Vagina (tissue), 2 donors: ENCODE results near the gene ILK. TPM values are rescaled to one million over a fixed set of nuclear protein-coding genes. Genes with fewer than 3 reads are reported as not detected.

Experiments
- DNase-seq, 2 donors: peaks; one replicate each; pipeline ENCODE4 v3.0.0-alpha.2; 2017; ENCODE audit errors: extremely low spot score in 2 of 2
- H3K27ac ChIP-seq: fragments of 200-600 bp; sonication (generic); one replicate; pipeline ENCODE4 v1.5.1; 2019
- H3K27me3 ChIP-seq: fragments of 200-600 bp; sonication (generic); one replicate; pipeline ENCODE4 v1.5.1; 2019
- H3K36me3 ChIP-seq, 2 donors: fragments of 200-600 bp; sonication (generic); one replicate each; pipeline ENCODE4 v1.5.1; 2017 to 2019
- H3K4me1 ChIP-seq: fragments of 200-600 bp; sonication (generic); one replicate; pipeline ENCODE4 v1.5.1; 2019
- H3K4me3 ChIP-seq, 2 donors: fragments of 200-600 bp; sonication (generic); 1 replicate in 1 of 2; 2 replicates in 1 of 2; pipeline ENCODE4 v1.5.1; 2016 to 2019
- H3K9me3 ChIP-seq: fragments of 200-600 bp; sonication (generic); one replicate; pipeline ENCODE4 v1.5.1; 2019
- POLR2A ChIP-seq, 2 donors: fragments of 450-650 bp; IDR thresholded peaks; one replicate each; pipeline ENCODE4 v1.6.1; 2017; ENCODE audit warnings: antibody characterized with exemption in 2 of 2, mild to moderate bottlenecking in 2 of 2, moderate library complexity in 2 of 2
- POLR2AphosphoS5 ChIP-seq, 2 donors: sonication (generic); formaldehyde crosslinking; IDR thresholded peaks; one replicate each; pipeline ENCODE4 v1.9.0; 2017; ENCODE audit warnings: antibody characterized with exemption in 2 of 2, mild to moderate bottlenecking in 2 of 2, low read depth in 1 of 2; ENCODE audit not compliant: insufficient read depth in 1 of 2
- intact Hi-C: fragments of 100-400 bp; cut with DNase I; formaldehyde crosslinking; loops from one replicate; pipeline ENCODE4 v1.15.1; 2023
- total RNA-seq: library from RNA; depleted of rRNA; stranded (reverse); fragments of >200 nt; gene quantifications from one replicate; pipeline ENCODE4 v1.2.3, GENCODE V29; 2016
- TF ChIP-seq, protein P1 (sequence below), 3 experiments: fragments of 450-650 bp in 2 of 3; fragments of 200-600 bp in 1 of 3; sonication (generic) in 1 of 3; IDR thresholded peaks; one replicate each; pipeline ENCODE4 v1.5.1; 2017 to 2019; ENCODE audit warnings: antibody characterized with exemption in 3 of 3, mild to moderate bottlenecking in 2 of 3, moderate library complexity in 2 of 3

ILK gene
- total RNA-seq, 1 donor from 2014 or later = 149 TPM

DNA sequence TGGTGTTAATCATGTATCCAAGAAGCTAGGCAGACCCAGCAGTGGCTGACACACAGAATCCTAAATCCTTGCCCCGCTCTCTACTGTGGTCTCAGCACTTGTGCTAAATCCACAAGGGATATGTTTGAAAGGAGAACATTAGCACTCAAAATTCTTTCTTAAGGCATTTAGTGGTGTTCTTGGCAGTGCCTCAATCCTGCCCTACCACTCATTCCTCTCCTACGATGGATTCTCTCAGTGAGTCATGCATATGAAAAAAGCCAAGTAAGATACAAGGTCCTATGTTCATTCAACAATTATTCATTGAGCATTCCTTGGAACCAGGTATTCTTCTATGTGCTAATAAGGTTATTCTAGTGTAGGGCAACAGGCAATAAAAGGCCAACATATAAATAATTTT, 31.4 kb upstream of the ILK start:
- Histone ChIP-seq H3K36me3 (no peaks in the 10 kb centered on the region), H3K9me3 (no peaks in the 10 kb centered on the region), H3K4me3 (no peak overlapping the region), H3K4me1 (peaks cover 20% of the 10 kb centered on the region), H3K27me3 (no peaks in the 10 kb centered on the region), H3K27ac (no peak overlapping the region)
- TF ChIP-seq, protein P1, sequence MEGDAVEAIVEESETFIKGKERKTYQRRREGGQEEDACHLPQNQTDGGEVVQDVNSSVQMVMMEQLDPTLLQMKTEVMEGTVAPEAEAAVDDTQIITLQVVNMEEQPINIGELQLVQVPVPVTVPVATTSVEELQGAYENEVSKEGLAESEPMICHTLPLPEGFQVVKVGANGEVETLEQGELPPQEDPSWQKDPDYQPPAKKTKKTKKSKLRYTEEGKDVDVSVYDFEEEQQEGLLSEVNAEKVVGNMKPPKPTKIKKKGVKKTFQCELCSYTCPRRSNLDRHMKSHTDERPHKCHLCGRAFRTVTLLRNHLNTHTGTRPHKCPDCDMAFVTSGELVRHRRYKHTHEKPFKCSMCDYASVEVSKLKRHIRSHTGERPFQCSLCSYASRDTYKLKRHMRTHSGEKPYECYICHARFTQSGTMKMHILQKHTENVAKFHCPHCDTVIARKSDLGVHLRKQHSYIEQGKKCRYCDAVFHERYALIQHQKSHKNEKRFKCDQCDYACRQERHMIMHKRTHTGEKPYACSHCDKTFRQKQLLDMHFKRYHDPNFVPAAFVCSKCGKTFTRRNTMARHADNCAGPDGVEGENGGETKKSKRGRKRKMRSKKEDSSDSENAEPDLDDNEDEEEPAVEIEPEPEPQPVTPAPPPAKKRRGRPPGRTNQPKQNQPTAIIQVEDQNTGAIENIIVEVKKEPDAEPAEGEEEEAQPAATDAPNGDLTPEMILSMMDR (IDR thresholded peaks at IDR 0.05) = no peak
- no peak for TF ChIP-seq POLR2AphosphoS5 (IDR thresholded peaks at IDR 0.05; ENCODE audit: insufficient read depth in 1 of 2, low read depth in 1 of 2)
- no peak for TF ChIP-seq POLR2A (IDR thresholded peaks at IDR 0.05)
- DNase-seq = no peak
- intact Hi-C loops = no loop called here

DNA sequence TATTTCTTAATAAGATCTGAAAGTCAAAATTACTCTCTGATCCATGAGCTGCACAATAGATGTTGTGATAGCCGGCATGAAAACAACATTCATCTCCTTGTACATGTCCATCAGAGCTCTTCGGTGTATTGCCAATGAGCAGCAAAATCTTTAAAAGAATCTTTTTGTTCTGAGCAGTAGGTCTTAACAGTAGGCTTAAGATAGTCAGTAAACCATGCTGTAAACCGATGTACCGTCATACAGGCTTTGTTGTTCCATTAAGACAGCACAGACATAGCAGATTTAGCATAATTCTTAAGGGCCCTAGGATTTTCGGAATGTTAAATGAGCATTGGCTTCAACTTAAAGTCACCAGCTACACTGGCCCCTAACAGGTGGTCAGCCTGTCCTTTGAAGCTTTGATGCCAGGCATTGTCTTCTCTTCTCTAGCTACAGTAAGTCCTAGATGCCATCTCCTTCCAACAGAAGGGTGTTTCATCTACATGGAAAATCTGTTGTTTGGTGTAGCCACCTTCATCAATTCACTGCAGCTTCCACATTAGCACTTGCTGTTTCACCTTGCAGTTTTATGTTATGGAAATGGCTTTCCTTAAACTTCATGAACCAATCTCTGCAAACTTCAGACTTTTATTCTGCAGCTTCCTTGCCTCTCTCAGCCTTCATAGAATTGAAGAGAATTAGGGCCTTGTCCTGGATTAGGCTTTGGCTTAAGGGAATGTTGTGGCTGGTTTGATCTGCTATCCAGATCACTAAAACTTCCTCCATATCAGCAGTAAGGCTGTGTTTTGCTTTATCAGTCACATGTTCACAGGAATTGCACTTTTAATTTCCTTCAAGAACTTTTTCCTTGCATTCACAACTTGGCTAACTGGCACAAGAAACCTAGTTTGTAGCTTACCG, 28.5 kb upstream of the ILK start:
- TF ChIP-seq POLR2AphosphoS5 (IDR thresholded peaks at IDR 0.05; ENCODE audit: insufficient read depth in 1 of 2, low read depth in 1 of 2) (no peak), POLR2A (IDR thresholded peaks at IDR 0.05) (no peak)
- DNase-seq = no peak

DNA sequence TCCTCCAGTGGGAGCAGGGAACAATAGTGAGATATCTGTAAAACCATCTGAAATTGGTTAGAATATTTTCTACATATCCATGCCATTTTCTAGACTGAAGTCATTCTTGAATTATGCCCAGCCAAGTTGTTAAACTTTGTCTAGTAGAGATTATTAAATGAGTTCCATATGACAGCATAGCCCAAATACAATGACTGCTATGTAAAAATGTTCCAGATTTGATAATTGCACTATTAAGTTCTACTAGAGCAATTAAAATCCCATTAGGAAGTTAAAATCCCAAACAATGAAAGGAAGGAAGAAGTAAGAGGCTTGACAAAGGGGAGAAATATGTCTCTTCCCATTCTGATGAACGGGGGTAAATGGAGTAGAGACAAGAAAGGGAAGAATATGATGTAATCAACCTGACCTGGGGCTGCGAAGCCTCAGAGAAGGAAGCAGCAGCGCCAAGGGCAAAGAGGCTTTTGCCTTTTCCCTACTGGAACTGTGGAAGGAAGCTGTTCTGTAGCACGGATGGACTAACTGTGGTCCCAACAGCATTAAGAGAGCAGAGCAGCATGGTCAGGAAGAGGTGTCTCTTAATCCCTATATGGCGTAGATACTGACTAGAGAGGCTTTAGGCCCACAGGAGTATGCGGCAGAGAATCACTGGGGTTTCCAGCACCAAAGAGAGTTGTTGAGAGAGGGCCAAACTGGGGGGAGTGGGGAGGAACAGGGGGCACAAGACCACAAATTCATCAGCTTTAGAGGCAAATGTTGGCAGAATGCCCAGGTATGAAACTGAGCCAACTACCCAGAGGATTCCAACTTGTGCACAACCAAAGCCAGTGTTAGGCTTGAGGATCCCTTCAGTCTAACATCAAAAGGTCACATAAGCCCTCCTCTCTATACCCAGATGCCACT, 26.9 kb upstream of the ILK start:
- DNase-seq = no peak
- intact Hi-C loops = no loop called here
- peaks cover 21% of the 10 kb centered on the region for H3K4me1 ChIP-seq
- H3K9me3 ChIP-seq = no peaks in the 10 kb centered on the region
- no peak overlapping the region for H3K4me3 ChIP-seq
- no peaks in the 10 kb centered on the region for H3K27me3 ChIP-seq
- H3K36me3 ChIP-seq = no peaks in the 10 kb centered on the region
- peak overlapping the region; percentile 35 for H3K27ac ChIP-seq
- TF ChIP-seq POLR2A (IDR thresholded peaks at IDR 0.05) (no peak), POLR2AphosphoS5 (IDR thresholded peaks at IDR 0.05; ENCODE audit: insufficient read depth in 1 of 2, low read depth in 1 of 2) (no peak)
- TF ChIP-seq, protein P1 (IDR thresholded peaks at IDR 0.05) = no peak

More for the DNA sequence above, 28.5 kb upstream of the ILK start:
- Histone ChIP-seq H3K4me1 (peaks cover 21% of the 10 kb centered on the region), H3K27me3 (no peaks in the 10 kb centered on the region), H3K27ac (no peak overlapping the region), H3K4me3 (no peak overlapping the region), H3K9me3 (no peaks in the 10 kb centered on the region), H3K36me3 (no peaks in the 10 kb centered on the region)
- intact Hi-C loops = no loop called here

DNA sequence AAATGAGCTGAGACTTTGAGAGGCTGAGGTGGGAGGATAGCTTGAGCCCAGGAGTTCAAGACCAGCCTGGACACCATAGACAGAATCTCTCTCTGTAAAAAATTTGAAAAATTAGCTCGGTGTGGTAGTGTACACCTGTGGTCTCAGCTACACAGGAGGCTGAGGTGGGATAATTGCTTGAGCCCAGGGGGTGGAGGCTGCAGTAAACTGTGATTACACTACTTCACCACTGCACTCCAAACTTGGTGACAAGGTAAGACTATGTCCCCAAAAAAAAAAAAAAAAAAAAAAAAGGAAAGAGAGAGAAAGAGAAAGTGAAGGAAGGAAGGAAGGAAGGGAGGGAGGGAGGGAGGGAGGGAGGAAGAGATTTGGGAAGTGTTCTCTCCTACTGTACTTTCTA, 25.4 kb upstream of the ILK start:
- Histone ChIP-seq H3K9me3 (no peaks in the 10 kb centered on the region), H3K27ac (no peak overlapping the region), H3K36me3 (no peaks in the 10 kb centered on the region), H3K4me1 (peaks cover 21% of the 10 kb centered on the region), H3K27me3 (no peaks in the 10 kb centered on the region), H3K4me3 (no peak overlapping the region)
- TF ChIP-seq POLR2AphosphoS5 (IDR thresholded peaks at IDR 0.05; ENCODE audit: insufficient read depth in 1 of 2, low read depth in 1 of 2) = no peak
- TF ChIP-seq, protein P1 (IDR thresholded peaks at IDR 0.05) = no peak
- TF ChIP-seq POLR2A (IDR thresholded peaks at IDR 0.05) = no peak
- DNase-seq = no peak
- intact Hi-C loops = no loop called here

DNA sequence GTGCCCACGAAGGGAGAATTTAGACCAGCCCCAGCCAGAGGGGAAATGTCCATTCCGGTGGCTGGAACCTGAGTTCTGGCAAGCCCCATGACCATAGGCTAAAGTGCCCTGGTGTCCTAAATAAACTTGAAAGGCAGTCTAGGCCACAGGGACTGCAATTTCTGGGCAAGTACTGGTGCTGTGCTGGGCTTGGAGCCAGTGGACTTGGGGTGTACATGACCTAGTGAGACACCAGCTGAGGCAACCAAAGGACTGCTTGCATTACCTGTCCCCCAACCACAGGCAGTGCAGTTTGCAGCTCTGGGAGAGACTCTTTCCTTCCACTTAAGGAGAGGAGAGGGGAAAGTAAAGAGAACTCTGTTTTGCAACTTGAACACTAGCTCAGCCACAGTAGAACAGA, 23.9 kb upstream of the ILK start:
- no peaks in the 10 kb centered on the region for H3K27me3 ChIP-seq
- H3K9me3 ChIP-seq = no peaks in the 10 kb centered on the region
- TF ChIP-seq POLR2AphosphoS5 (IDR thresholded peaks at IDR 0.05; ENCODE audit: insufficient read depth in 1 of 2, low read depth in 1 of 2) (no peak), POLR2A (IDR thresholded peaks at IDR 0.05) (no peak)
- TF ChIP-seq, protein P1 (IDR thresholded peaks at IDR 0.05) = no peak
- intact Hi-C loops = no loop called here
- no peaks in the 10 kb centered on the region for H3K36me3 ChIP-seq
- H3K4me1 ChIP-seq = peaks cover 21% of the 10 kb centered on the region
- H3K4me3 ChIP-seq = no peak overlapping the region
- no peak overlapping the region for H3K27ac ChIP-seq
- DNase-seq = no peak
